Endodermal cell (in vitro differentiated cells): ENCODE data around the gene SCYGR8. TPM values are rescaled to one million over a fixed set of nuclear protein-coding genes. Genes with fewer than 3 reads are reported as not detected.

Source experiments
- DNase-seq: peaks from one replicate; pipeline ENCODE4 v3.0.0-alpha.2; 2017
- H3K27ac ChIP-seq: 2 replicates; pipeline ENCODE4 v1.5.1; 2013; ENCODE audit warnings: mild to moderate bottlenecking, low read depth, low read length, moderate library complexity
- H3K27me3 ChIP-seq: 2 replicates; pipeline ENCODE4 v1.6.1; 2013; ENCODE audit warnings: mild to moderate bottlenecking, low read length, moderate library complexity; ENCODE audit not compliant: insufficient read depth, control insufficient read depth, poor library complexity, severe bottlenecking
- H3K36me3 ChIP-seq: 2 replicates; pipeline ENCODE4 v1.7.0; 2013; ENCODE audit warnings: mild to moderate bottlenecking, low read length, moderate library complexity; ENCODE audit not compliant: control insufficient read depth, insufficient read depth
- H3K4me1 ChIP-seq: one replicate; pipeline ENCODE4 v1.7.0; 2013; ENCODE audit warnings: low read length; ENCODE audit not compliant: control insufficient read depth, insufficient read depth
- H3K4me3 ChIP-seq: 2 replicates; pipeline ENCODE4 v1.5.1; 2013; ENCODE audit warnings: mild to moderate bottlenecking, low read length, moderate library complexity
- H3K9ac ChIP-seq: 2 replicates; pipeline ENCODE4 v1.6.1; 2013; ENCODE audit warnings: mild to moderate bottlenecking, low read length, moderate library complexity; ENCODE audit not compliant: poor library complexity, severe bottlenecking; ENCODE audit errors: extremely low read depth
- H3K9me3 ChIP-seq: 2 replicates; pipeline ENCODE4 v1.6.1; 2013; ENCODE audit warnings: mild to moderate bottlenecking, low read length, moderate library complexity; ENCODE audit not compliant: control insufficient read depth
- H3K27ac Mint-ChIP-seq: 2 replicates; pipeline ENCODE4 v1.8.0; 2020; ENCODE audit warnings: mixed read lengths
- H3K27me3 Mint-ChIP-seq: 2 replicates; pipeline ENCODE4 v1.8.0; 2021; ENCODE audit warnings: mild to moderate bottlenecking, mixed read lengths; ENCODE audit not compliant: insufficient read depth
- H3K36me3 Mint-ChIP-seq: 2 replicates; pipeline ENCODE4 v1.8.0; 2020; ENCODE audit warnings: low read depth, mixed read lengths
- H3K4me1 Mint-ChIP-seq: 2 replicates; pipeline ENCODE4 v1.8.0; 2020; ENCODE audit warnings: mixed read lengths
- H3K4me3 Mint-ChIP-seq: 2 replicates; pipeline ENCODE4 v1.8.0; 2020; ENCODE audit warnings: mild to moderate bottlenecking, moderate library complexity, mixed read lengths
- H3K9me3 Mint-ChIP-seq: 2 replicates; pipeline ENCODE4 v1.8.0; 2020; ENCODE audit warnings: mild to moderate bottlenecking, mixed read lengths
- WGBS, 2 experiments: methylation state at CpG; one replicate each; pipeline versions ENCODE4 v1.1.5 to v1.1.7; 2013; ENCODE audit warnings: missing lambda C conversion rate in 2 of 2, mixed read lengths in 1 of 2; ENCODE audit not compliant: insufficient coverage in 1 of 2, insufficient read length in 1 of 2; 5-methylcytosine and 5-hydroxymethylcytosine counted together
- total RNA-seq, 2 donors: library from RNA; stranded (reverse); fragmentation: NEBNext Ultra II Directional in 1 of 2; extraction: Animal tissue kit (Norgen Biotek cat#: 25700) in 1 of 2; gene quantifications; 2 replicates in 1 of 2; 3 replicates in 1 of 2; pipeline ENCODE4 v1.2.1, GENCODE V29; 2021
- TF ChIP-seq, protein P1 (sequence below): fragments of 200-600 bp; sonication (generic); conservative IDR thresholded peaks from 2 replicates; pipeline ENCODE4 v1.5.0; 2021; ENCODE audit warnings: antibody characterized with exemption, mild to moderate bottlenecking

SCYGR8 gene
- total RNA-seq, 2 donors from 2014 or later = not detected

DNA sequence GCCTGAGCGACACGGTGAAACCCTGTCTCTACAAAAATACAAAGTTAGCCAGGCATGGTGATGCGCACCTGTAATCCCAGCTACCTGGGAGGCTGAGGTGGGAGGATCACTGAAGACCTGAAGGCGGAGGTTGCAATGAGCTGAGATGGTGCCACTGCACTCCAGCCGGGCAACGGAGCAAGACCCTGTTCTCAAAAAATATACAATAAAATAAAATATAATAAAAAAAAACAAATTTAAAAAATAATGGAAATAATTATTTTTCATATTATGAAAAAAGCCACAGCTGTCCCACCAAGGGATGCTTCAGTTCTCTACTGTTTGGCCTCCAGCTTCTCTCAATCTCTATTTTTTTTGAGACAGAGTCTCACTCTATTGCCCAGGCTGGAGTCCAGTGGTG, 38.3 kb upstream of the SCYGR8 start:
- no peaks in the 10 kb centered on the region for H3K36me3 ChIP-seq
- no peaks in the 10 kb centered on the region for H3K36me3 Mint-ChIP-seq
- DNase-seq = no peak
- no peak overlapping the region for H3K9ac ChIP-seq
- H3K4me1 ChIP-seq = no peaks in the 10 kb centered on the region
- no peaks in the 10 kb centered on the region for H3K27me3 ChIP-seq
- 67 to 75% methylated on average over 3 to 4 of the region's 6 CpGs for WGBS, 2 experiments
- peaks cover 2% of the 10 kb centered on the region for H3K4me1 Mint-ChIP-seq
- H3K27ac ChIP-seq = no peak overlapping the region
- TF ChIP-seq, protein P1, sequence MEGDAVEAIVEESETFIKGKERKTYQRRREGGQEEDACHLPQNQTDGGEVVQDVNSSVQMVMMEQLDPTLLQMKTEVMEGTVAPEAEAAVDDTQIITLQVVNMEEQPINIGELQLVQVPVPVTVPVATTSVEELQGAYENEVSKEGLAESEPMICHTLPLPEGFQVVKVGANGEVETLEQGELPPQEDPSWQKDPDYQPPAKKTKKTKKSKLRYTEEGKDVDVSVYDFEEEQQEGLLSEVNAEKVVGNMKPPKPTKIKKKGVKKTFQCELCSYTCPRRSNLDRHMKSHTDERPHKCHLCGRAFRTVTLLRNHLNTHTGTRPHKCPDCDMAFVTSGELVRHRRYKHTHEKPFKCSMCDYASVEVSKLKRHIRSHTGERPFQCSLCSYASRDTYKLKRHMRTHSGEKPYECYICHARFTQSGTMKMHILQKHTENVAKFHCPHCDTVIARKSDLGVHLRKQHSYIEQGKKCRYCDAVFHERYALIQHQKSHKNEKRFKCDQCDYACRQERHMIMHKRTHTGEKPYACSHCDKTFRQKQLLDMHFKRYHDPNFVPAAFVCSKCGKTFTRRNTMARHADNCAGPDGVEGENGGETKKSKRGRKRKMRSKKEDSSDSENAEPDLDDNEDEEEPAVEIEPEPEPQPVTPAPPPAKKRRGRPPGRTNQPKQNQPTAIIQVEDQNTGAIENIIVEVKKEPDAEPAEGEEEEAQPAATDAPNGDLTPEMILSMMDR = no peak
- H3K4me3 Mint-ChIP-seq = no peak overlapping the region
- no peaks in the 10 kb centered on the region for H3K9me3 ChIP-seq
- H3K27ac Mint-ChIP-seq = no peak overlapping the region
- no peaks in the 10 kb centered on the region for H3K27me3 Mint-ChIP-seq
- H3K9me3 Mint-ChIP-seq = peaks cover 6% of the 10 kb centered on the region
- no peak overlapping the region for H3K4me3 ChIP-seq

DNA sequence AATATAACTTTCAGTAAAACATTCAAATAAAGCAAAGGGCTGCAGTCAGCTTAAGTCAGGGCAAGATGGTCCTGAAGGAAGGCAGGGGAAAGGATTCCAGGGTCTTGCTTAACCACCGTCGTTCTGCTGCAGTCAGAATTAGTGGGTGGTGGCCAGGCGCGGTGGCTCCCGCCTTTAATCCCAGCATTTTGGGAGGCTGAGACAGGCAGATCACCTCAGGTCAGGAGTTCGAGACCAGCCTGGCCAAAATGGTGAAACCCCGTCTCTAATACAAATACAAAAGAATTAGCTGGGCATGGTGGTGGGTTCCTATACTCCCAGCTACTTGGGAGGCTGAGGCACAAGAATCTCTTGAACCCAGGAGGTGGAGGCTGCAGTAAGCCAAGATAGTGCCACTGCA, 34.7 kb upstream of the SCYGR8 start:
- Mint-ChIP-seq H3K27me3 (peaks cover 2% of the 10 kb centered on the region), H3K9me3 (peaks cover 6% of the 10 kb centered on the region), H3K36me3 (no peaks in the 10 kb centered on the region), H3K4me1 (no peaks in the 10 kb centered on the region), H3K27ac (no peak overlapping the region), H3K4me3 (no peak overlapping the region)
- Histone ChIP-seq H3K27ac (no peak overlapping the region), H3K27me3 (peaks cover under 1% of the 10 kb centered on the region), H3K9me3 (no peaks in the 10 kb centered on the region), H3K4me1 (no peaks in the 10 kb centered on the region), H3K36me3 (no peaks in the 10 kb centered on the region), H3K9ac (no peak overlapping the region), H3K4me3 (no peak overlapping the region)
- no peak for DNase-seq
- WGBS, 2 experiments = 92 to 94% methylated on average over 3 to 7 of the region's 7 CpGs
- TF ChIP-seq, protein P1 = no peak

DNA sequence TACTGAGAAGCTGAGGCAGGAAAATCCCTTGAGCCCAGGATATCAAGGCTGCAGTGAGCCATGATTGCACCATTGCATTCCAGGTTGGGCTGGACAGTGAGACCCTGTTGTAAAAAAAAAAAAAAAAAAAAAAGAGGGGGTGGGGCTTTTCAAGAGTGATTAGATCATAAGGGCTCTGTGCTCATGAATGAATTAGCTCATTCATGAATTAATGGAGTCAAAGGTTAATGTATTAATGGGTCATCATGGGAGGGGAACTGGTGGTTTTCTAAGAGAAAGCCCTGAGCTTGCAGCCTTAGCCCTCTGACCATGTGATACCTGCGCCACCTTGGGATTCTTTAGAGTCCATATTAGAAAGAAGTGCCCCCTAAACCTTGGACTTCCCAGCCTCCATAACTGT, 32.4 kb upstream of the SCYGR8 start:
- H3K36me3 Mint-ChIP-seq = no peaks in the 10 kb centered on the region
- H3K4me3 ChIP-seq = no peak overlapping the region
- no peaks in the 10 kb centered on the region for H3K9me3 ChIP-seq
- H3K27ac Mint-ChIP-seq = no peak overlapping the region
- H3K36me3 ChIP-seq = no peaks in the 10 kb centered on the region
- H3K9me3 Mint-ChIP-seq = peaks cover 6% of the 10 kb centered on the region
- peaks cover 18% of the 10 kb centered on the region for H3K27me3 ChIP-seq
- peaks cover 22% of the 10 kb centered on the region for H3K27me3 Mint-ChIP-seq
- no peak overlapping the region for H3K9ac ChIP-seq
- H3K27ac ChIP-seq = no peak overlapping the region
- 100% methylated on average over 1 of the region's 1 CpG; no CpG with 5 or more reads in 1 of the 2 experiments for WGBS, 2 experiments
- no peak for DNase-seq
- TF ChIP-seq, protein P1 = no peak
- no peaks in the 10 kb centered on the region for H3K4me1 ChIP-seq
- H3K4me1 Mint-ChIP-seq = peaks cover 4% of the 10 kb centered on the region
- no peak overlapping the region for H3K4me3 Mint-ChIP-seq
